Chondrocyte (in vitro differentiated cells): ENCODE measurements around the gene IL17C. TPM values are rescaled to one million over a fixed set of nuclear protein-coding genes. Genes with fewer than 3 reads are reported as not detected.

ENCODE experiments used
- DNase-seq: peaks from one replicate; pipeline ENCODE4 v3.0.0; 2021; ENCODE audit warnings: mixed read lengths, low spot score
- H3K27ac Mint-ChIP-seq: one replicate; pipeline ENCODE4 v1.8.0; 2021; ENCODE audit warnings: mild to moderate bottlenecking, moderate library complexity, mixed read lengths; ENCODE audit not compliant: unreplicated experiment
- H3K27me3 Mint-ChIP-seq: 2 replicates; pipeline ENCODE4 v1.8.0; 2021; ENCODE audit warnings: low read depth, mixed read lengths
- H3K36me3 Mint-ChIP-seq: 2 replicates; pipeline ENCODE4 v1.8.0; 2021; ENCODE audit warnings: low read depth, mixed read lengths
- H3K4me1 Mint-ChIP-seq: 2 replicates; pipeline ENCODE4 v1.8.0; 2021; ENCODE audit warnings: low read depth, mild to moderate bottlenecking, mixed read lengths
- H3K4me3 Mint-ChIP-seq: one replicate; pipeline ENCODE4 v1.8.0; 2021; ENCODE audit warnings: mild to moderate bottlenecking, moderate library complexity, mixed read lengths; ENCODE audit not compliant: unreplicated experiment
- H3K9me3 Mint-ChIP-seq: 2 replicates; pipeline ENCODE4 v1.8.0; 2021; ENCODE audit warnings: low read depth, mixed read lengths
- total RNA-seq: library from RNA; stranded (reverse); gene quantifications from 3 replicates; pipeline ENCODE4 v1.2.1, GENCODE V29; 2021
- TF ChIP-seq, protein P1 (sequence below): fragments of 200-600 bp; sonication (generic); IDR thresholded peaks from 2 replicates; pipeline ENCODE4 v1.5.0; 2021; ENCODE audit warnings: antibody characterized with exemption, mild to moderate bottlenecking, moderate library complexity

Gene IL17C
- total RNA-seq, 1 donor from 2014 or later: not detected

DNA sequence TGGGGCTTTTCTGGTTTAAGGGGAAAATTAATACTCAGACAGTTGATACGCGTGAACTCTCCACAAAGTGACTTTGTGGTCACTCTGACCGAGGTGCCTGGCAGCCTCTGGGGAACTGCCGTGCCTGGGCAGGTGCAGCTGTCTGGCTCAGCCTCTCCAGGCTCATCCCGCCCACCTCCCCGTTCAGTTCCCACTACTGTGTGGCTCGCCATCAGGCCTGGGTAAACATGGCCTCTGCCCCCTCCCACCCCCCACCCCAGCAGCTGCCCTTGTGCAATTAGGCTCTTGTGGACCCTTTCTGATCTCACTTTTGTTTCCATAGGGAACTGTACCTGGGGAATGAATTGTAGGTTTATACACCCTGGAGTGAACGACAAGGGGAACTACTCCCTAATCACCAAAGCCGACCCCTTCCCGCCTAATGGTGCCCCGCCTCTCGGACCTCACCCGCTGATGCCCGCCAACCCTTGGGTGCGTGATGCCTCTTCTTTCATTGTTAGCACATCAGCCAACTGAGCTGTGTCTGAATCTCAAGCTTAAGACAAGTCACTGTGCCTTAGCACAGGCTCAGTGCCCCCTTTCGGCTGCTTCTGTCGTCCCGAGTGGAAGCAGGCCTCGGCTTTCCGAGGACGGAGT is 40.4 kb upstream of the IL17C start:
- no peak for DNase-seq
- no peaks in the 10 kb centered on the region for H3K27me3 Mint-ChIP-seq
- TF ChIP-seq, protein P1, sequence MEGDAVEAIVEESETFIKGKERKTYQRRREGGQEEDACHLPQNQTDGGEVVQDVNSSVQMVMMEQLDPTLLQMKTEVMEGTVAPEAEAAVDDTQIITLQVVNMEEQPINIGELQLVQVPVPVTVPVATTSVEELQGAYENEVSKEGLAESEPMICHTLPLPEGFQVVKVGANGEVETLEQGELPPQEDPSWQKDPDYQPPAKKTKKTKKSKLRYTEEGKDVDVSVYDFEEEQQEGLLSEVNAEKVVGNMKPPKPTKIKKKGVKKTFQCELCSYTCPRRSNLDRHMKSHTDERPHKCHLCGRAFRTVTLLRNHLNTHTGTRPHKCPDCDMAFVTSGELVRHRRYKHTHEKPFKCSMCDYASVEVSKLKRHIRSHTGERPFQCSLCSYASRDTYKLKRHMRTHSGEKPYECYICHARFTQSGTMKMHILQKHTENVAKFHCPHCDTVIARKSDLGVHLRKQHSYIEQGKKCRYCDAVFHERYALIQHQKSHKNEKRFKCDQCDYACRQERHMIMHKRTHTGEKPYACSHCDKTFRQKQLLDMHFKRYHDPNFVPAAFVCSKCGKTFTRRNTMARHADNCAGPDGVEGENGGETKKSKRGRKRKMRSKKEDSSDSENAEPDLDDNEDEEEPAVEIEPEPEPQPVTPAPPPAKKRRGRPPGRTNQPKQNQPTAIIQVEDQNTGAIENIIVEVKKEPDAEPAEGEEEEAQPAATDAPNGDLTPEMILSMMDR: no peak
- no peak overlapping the region for H3K27ac Mint-ChIP-seq
- H3K36me3 Mint-ChIP-seq: peaks cover 22% of the 10 kb centered on the region
- no peak overlapping the region for H3K4me3 Mint-ChIP-seq
- H3K9me3 Mint-ChIP-seq: no peaks in the 10 kb centered on the region
- no peaks in the 10 kb centered on the region for H3K4me1 Mint-ChIP-seq

DNA sequence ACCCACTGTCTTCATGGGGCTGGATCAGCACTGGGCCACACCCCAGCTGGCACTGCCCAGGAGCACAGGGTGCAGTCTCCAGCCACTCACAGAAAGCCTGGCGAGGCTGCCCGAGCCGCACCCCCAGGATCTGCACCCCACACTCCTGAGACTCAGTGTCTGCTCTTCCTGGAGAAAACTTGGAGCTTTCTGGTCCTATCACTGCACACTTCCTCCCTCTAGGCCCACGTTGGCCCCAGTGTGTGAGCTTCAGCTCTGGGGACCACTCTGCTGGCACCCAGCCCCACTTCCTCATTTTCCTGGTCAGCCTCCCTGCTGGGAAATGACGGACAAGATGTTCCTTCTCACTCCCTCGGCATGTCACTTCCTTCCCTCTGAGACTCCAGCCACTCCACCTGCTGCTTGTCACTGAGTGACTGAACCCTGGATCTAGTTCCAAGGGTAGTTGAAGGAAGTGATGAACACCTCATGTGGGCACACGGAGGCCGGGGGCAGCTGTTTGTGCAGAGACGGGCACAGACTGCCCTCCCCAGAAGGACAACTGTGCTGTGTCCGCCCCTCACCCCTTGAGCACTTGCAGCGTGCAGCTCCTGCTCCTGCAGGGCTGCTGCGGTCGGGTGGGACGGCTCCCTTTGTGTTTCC is 39.2 kb upstream of the IL17C start:
- no peak for DNase-seq
- H3K27ac Mint-ChIP-seq: no peak overlapping the region
- no peaks in the 10 kb centered on the region for H3K9me3 Mint-ChIP-seq
- no peaks in the 10 kb centered on the region for H3K27me3 Mint-ChIP-seq
- peaks cover 22% of the 10 kb centered on the region for H3K36me3 Mint-ChIP-seq
- no peak overlapping the region for H3K4me3 Mint-ChIP-seq
- no peaks in the 10 kb centered on the region for H3K4me1 Mint-ChIP-seq
- TF ChIP-seq, protein P1: no peak

DNA sequence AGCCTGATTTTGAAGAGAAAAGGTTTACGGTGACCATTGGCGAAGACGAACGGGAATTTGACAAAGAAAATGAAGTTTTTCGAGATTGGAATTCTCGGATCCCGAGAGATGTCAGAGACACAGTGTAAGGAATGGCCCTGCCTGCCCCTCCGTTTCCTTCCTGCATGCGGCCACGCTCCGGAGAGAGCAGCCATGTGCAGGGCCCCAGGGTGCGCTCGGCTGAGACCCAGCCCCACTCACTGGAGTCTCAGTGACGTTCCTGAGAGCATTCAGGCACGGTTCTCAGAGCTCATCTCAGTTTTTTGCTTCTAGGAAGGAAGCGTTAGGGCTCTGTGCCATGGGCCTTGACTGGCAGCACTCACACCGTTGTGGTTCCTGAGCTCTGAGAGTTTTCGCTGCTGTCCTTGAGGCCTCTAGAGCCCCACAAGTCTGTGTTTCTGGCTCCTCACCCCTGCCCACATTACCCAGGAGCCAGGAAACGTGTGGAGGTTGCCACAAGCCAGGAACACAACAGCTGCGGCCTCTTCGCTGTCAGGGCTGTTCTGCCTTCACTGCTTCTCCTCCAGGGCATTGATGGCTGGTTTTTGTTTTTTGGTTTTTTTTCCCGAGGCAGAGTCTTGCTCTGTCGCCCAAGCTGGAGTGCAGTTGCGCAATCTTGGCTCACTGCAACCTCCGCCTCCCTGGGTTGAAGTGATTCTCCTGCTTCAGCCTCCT is 38.4 kb upstream of the IL17C start:
- H3K4me3 Mint-ChIP-seq: no peak overlapping the region
- no peak for DNase-seq
- no peak overlapping the region for H3K27ac Mint-ChIP-seq
- H3K9me3 Mint-ChIP-seq: no peaks in the 10 kb centered on the region
- no peaks in the 10 kb centered on the region for H3K27me3 Mint-ChIP-seq
- H3K36me3 Mint-ChIP-seq: peaks cover 22% of the 10 kb centered on the region
- TF ChIP-seq, protein P1: no peak
- H3K4me1 Mint-ChIP-seq: no peaks in the 10 kb centered on the region

DNA sequence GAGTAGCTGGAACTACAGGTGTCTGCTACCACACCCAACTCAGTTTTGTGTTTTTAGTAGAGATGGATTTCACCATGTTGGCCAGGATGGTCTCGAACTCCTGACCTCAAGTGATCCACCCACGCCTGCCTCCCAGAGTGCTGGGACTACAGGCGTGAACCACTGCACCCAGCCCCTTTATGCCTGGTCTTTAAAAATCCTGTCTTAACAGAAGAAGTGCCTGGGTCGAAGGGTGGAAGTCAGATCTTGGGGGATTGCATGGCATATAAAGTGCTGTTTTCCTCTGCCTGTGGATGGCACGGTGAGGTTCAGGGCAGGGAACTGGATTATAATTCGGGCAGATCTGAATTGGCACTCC is 37.9 kb upstream of the IL17C start:
- H3K27ac Mint-ChIP-seq: no peak overlapping the region
- no peak overlapping the region for H3K4me3 Mint-ChIP-seq
- no peaks in the 10 kb centered on the region for H3K9me3 Mint-ChIP-seq
- H3K4me1 Mint-ChIP-seq: no peaks in the 10 kb centered on the region
- TF ChIP-seq, protein P1: no peak
- no peaks in the 10 kb centered on the region for H3K27me3 Mint-ChIP-seq
- peaks cover 20% of the 10 kb centered on the region for H3K36me3 Mint-ChIP-seq
- DNase-seq: no peak

DNA sequence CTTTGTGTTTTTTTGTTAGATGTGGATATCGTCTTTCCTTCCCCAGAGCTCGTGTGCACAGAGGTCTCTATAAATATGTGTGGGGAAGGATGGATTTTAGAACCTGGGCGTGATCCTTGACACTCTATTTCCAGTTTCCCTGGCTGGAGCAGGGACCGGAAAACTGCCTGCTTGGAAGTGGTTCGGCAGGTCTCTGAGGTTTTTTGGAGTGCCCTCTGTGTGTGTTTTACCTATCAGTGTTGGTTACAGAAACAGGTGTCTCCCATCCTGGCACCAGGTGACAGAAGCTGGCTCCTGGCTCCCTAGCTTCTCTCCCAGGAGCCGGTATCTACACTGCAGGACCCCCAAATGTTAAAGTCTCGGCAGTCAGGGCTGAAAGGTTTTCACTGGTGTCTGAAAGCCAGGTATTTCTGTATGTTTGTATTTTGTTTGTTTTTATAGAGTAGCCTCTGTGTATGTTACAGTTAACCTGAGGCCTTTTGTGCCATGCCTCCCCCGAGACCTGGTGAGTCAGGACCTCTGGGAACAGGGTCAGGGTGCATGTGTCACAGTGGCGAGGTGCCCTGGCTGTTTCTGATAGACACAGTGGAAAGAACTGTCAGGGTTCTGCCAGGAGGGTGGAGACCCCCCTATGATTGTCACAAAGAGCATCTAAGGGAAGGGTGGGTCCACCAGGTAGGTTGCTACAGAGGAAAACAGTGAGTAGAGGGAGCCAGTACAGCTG is 36.9 kb upstream of the IL17C start:
- no peak for DNase-seq
- Mint-ChIP-seq H3K36me3 (peaks cover 17% of the 10 kb centered on the region), H3K4me3 (no peak overlapping the region), H3K27me3 (no peaks in the 10 kb centered on the region), H3K9me3 (no peaks in the 10 kb centered on the region), H3K27ac (no peak overlapping the region), H3K4me1 (no peaks in the 10 kb centered on the region)
- TF ChIP-seq, protein P1: no peak
